BLaER1 treated with 17β-estradiol and CSF1 and Interleukin-3, amounts not matched to agents 10 nM and 100 nM (cell line): ENCODE measurements around the gene GSX2.
"Not testable (repeated sequence)": the region's sequence is repeated elsewhere in the genome, so short reads cannot be mapped to it uniquely, and the experiment has no call there.

Experiments
- H3K27ac ChIP-seq, 11 experiments: shearing (Covaris generic); formaldehyde crosslinking; 2 replicates each; pipeline ENCODE4 v1.8.1; 2022
- H3K27me3 ChIP-seq, 11 experiments: shearing (Covaris generic); formaldehyde crosslinking; 2 replicates each; pipeline ENCODE4 v1.8.1; 2022
- H3K36me3 ChIP-seq, 11 experiments: shearing (Covaris generic); formaldehyde crosslinking; 2 replicates each; pipeline ENCODE4 v1.8.1; 2022
- H3K4me1 ChIP-seq, 10 experiments: shearing (Covaris generic); formaldehyde crosslinking; 2 replicates each; pipeline ENCODE4 v1.8.1; 2022
- H3K4me2 ChIP-seq, 11 experiments: shearing (Covaris generic); formaldehyde crosslinking; 2 replicates each; pipeline ENCODE4 v1.8.1; 2022
- H3K4me3 ChIP-seq, 10 experiments: shearing (Covaris generic); formaldehyde crosslinking; 2 replicates each; pipeline ENCODE4 v1.8.1; 2022
- H3K9ac ChIP-seq, 11 experiments: shearing (Covaris generic); formaldehyde crosslinking; 2 replicates each; pipeline ENCODE4 v1.8.1; 2022
- H3K9me3 ChIP-seq, 11 experiments: shearing (Covaris generic); formaldehyde crosslinking; replicated peaks in 1 of 11; 2 replicates each; pipeline ENCODE4 v1.8.1; 2022
- H4K20me1 ChIP-seq, 11 experiments: shearing (Covaris generic); formaldehyde crosslinking; 2 replicates each; pipeline ENCODE4 v1.8.1; 2022
- Cebpa-rat ChIP-seq, 11 experiments: shearing (Covaris generic); IDR thresholded peaks; 2 replicates each; pipeline ENCODE4 v1.8.1; 2022

Gene GSX2

DNA sequence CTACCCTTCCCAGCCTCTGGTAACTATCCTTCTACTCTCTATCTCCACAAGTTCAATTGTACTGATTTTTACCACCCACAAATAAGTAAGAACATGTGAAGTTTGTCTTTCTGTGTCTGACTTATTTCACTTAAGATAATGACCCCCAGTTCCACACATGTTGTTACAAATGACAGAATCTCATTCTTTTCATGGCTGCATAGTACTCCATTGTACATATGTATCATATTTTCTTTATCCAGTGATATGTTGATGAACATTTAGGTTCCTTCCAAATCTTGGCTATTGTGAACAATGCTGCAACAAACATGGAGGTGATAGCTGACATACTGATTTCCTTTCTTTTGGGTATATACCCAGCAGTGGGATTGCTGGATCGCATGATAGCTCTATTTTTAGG, 27.7 kb downstream of the GSX2 start:
- Histone ChIP-seq H4K20me1 (no peaks in the 10 kb centered on the region), H3K4me3 (no peak overlapping the region), H3K4me1 (no peaks in the 10 kb centered on the region), H3K27me3 (no peaks in the 10 kb centered on the region), H3K36me3 (no peaks in the 10 kb centered on the region), H3K9me3 (peaks cover 14 to 28% (median 21%) of the 10 kb centered on the region in 11 experiments), H3K27ac (no peak overlapping the region), H3K9ac (no peak overlapping the region), H3K4me2 (no peak overlapping the region)
- no peak for TF ChIP-seq Cebpa-rat (IDR thresholded peaks at IDR 0.05)

- H3K9ac ChIP-seq, H3K4me1 ChIP-seq, H3K4me2 ChIP-seq, H3K36me3 ChIP-seq, H3K27me3 ChIP-seq, H3K4me3 ChIP-seq, H3K27ac ChIP-seq, H4K20me1 ChIP-seq: not testable (repeated sequence)
- H3K9me3 ChIP-seq = peaks cover 17 to 32% (median 22%) of the 10 kb centered on the region in 11 experiments
Measured at GRCh38 chr4:54128694-54129093, 28.7 kb downstream of the GSX2 start.

DNA sequence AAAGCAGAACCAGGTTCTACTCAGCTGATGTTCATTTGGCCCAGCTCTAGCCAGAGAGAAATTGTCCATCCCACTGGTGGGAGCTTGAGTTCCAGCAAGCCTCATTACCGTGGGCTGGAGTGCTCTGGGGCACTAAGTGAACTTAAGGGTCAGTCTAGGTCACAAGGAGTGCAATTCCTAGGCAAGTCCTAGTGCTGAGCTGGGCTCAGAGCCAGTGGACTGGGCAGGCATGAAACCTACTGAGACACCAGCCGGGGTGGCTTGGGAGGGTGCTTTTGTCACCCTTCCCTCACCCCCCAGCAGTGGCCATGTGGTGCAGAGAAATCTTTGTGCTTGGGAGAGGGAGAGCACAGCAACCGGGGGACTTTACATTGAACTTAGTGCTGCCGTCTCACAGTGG, 39.4 kb downstream of the GSX2 start:
- no peak overlapping the region for H3K4me2 ChIP-seq
- no peak overlapping the region for H3K27ac ChIP-seq
- no peaks in the 10 kb centered on the region for H3K36me3 ChIP-seq
- no peaks in the 10 kb centered on the region for H3K9me3 ChIP-seq
- H3K4me3 ChIP-seq = no peak overlapping the region
- no peaks in the 10 kb centered on the region for H3K4me1 ChIP-seq
- H4K20me1 ChIP-seq = no peaks in the 10 kb centered on the region
- TF ChIP-seq Cebpa-rat (IDR thresholded peaks at IDR 0.05) = no peak
- no peaks in the 10 kb centered on the region for H3K27me3 ChIP-seq
- no peak overlapping the region for H3K9ac ChIP-seq

- Histone ChIP-seq H3K9ac (no peak overlapping the region), H3K4me1 (no peaks in the 10 kb centered on the region), H3K4me3 (no peak overlapping the region), H3K27me3 (no peaks in the 10 kb centered on the region), H3K9me3 (no peaks in the 10 kb centered on the region), H3K36me3 (no peaks in the 10 kb centered on the region), H4K20me1 (no peaks in the 10 kb centered on the region), H3K4me2 (no peak overlapping the region), H3K27ac (no peak overlapping the region)
- TF ChIP-seq Cebpa-rat (IDR thresholded peaks at IDR 0.05) = no peak
Measured at GRCh38 chr4:54140287-54140686, 40.3 kb downstream of the GSX2 start.

GRCh38 chr4:54144199-54144598, 44.2 kb downstream of the GSX2 start:
- Histone ChIP-seq H3K9me3 (peaks cover 0 to 10% (median 9%) of the 10 kb centered on the region in 11 experiments; a peak in 12 of 22 replicates), H3K4me3 (no peak overlapping the region), H3K4me1 (no peaks in the 10 kb centered on the region), H3K27ac (no peak overlapping the region), H3K27me3 (no peaks in the 10 kb centered on the region), H3K9ac (no peak overlapping the region), H3K36me3 (no peaks in the 10 kb centered on the region), H3K4me2 (no peak overlapping the region), H4K20me1 (no peaks in the 10 kb centered on the region)
- TF ChIP-seq Cebpa-rat (IDR thresholded peaks at IDR 0.05) = no peak

GRCh38 chr4:54144661-54145171, 44.8 kb downstream of the GSX2 start:
- H3K36me3 ChIP-seq = no peaks in the 10 kb centered on the region

DNA sequence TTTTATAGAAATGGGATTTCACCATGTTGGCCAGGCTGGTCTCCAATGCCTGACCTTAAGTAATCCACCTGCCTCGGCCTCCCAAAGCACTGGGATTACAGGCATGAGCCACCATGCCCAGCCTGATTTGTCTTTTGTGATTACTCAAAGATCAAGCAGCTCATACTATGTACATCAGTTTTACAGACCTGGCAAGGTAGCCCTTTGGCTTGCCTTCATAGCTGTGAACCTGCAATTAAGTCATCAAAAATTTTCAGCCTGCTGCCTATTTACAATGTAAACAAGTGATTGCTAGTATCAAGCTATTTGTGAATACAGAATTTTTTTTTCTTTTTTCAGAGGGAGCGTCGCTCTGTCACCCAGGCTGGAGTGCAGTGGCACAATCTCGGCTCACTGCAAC, 46.2 kb downstream of the GSX2 start:
- Histone ChIP-seq H3K9ac (no peak overlapping the region), H3K4me1 (no peaks in the 10 kb centered on the region), H3K27ac (no peak overlapping the region), H3K27me3 (no peaks in the 10 kb centered on the region), H3K4me2 (no peak overlapping the region), H3K36me3 (no peaks in the 10 kb centered on the region), H3K9me3 (peaks cover 7 to 23% (median 17%) of the 10 kb centered on the region in 11 experiments; a peak in 19 of 22 replicates), H3K4me3 (no peak overlapping the region), H4K20me1 (no peaks in the 10 kb centered on the region)
- TF ChIP-seq Cebpa-rat (IDR thresholded peaks at IDR 0.05) = no peak

More at GRCh38 chr4:54144661-54145171, 44.8 kb downstream of the GSX2 start:
- Histone ChIP-seq H3K4me1 (no peaks in the 10 kb centered on the region), H4K20me1 (no peaks in the 10 kb centered on the region), H3K9me3 (peaks cover 5 to 15% (median 14%) of the 10 kb centered on the region in 11 experiments; a peak in 19 of 22 replicates), H3K27me3 (no peaks in the 10 kb centered on the region), H3K4me2 (no peak overlapping the region), H3K4me3 (no peak overlapping the region), H3K27ac (no peak overlapping the region), H3K9ac (no peak overlapping the region)
- no peak for TF ChIP-seq Cebpa-rat (IDR thresholded peaks at IDR 0.05)

- no peak for TF ChIP-seq Cebpa-rat (IDR thresholded peaks at IDR 0.05)
- H3K4me2 ChIP-seq = no peak overlapping the region
- no peak overlapping the region for H3K4me3 ChIP-seq
- H3K9ac ChIP-seq = no peak overlapping the region
- H3K4me1 ChIP-seq = no peaks in the 10 kb centered on the region
- peaks cover 7 to 23% (median 17%) of the 10 kb centered on the region in 11 experiments; a peak in 19 of 22 replicates for H3K9me3 ChIP-seq
- no peaks in the 10 kb centered on the region for H3K36me3 ChIP-seq
- no peak overlapping the region for H3K27ac ChIP-seq
- H3K27me3 ChIP-seq = no peaks in the 10 kb centered on the region
- no peaks in the 10 kb centered on the region for H4K20me1 ChIP-seq
Measured at GRCh38 chr4:54149323-54149722, 49.4 kb downstream of the GSX2 start.
